CD4-positive, alpha-beta T cell treated with Interleukin-6 at 100 ng/mL for 8 hours (primary cell): ENCODE results near the gene DUT.

Source experiments
- DNase-seq: peaks from one replicate; pipeline ENCODE4 v3.0.0-alpha.2; 2020; ENCODE audit warnings: mixed read lengths, low spot score

DUT gene

GRCh38 chr15:48371550-48371949 is 40.3 kb downstream of the DUT start:
- DNase-seq = no peak

GRCh38 chr15:48371961-48372360 is 40.7 kb downstream of the DUT start:
- DNase-seq = no peak

DNA sequence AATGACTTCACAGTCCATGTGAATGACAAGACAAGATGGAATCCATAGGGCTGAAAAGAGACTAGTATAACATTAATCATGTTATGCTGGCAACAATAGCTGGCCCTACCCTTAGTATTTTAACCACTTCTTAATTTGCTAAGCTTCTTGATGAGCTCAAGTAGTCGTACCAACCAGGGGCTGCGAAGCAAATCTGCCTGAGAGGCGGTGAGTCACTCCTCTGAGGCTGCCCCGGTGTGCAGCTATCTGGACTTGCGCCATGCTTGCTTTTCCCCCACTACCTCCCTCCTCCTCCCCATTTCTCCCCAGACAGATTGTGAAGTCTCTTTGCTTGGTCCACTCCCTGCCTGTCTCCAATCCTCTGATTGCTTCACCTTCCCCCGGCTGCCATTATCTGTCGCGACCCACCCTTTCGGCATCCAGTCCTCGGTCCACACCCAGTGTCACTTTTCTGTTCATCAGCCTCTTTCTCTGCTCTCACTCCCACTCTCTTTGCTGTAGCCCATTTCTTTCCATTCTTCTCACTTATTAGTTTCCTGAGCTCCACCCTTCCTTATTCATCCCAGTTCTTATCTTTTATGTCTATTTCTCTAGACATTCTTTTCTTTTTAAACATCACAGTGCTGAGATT is 42.7 kb downstream of the DUT start:
- DNase-seq = no peak

DNA sequence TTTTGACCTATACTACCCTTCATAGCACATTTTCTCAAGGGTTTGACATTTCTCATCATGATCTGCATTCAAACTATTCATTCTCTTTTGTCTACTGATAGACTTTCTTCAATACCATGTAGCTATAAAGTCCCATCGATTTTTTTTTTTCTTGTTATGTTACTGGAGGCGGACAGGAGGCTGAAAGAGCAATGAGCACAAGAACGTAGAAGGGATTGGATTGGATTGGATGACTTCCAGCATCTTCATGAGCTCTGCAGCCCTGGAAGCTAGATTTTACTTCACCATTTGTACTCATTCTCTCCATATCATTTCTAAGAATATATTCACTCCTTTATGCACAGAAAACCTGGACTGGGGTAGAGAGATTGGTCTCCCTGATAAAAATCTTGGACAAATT is 43.2 kb downstream of the DUT start:
- no peak for DNase-seq

DNA sequence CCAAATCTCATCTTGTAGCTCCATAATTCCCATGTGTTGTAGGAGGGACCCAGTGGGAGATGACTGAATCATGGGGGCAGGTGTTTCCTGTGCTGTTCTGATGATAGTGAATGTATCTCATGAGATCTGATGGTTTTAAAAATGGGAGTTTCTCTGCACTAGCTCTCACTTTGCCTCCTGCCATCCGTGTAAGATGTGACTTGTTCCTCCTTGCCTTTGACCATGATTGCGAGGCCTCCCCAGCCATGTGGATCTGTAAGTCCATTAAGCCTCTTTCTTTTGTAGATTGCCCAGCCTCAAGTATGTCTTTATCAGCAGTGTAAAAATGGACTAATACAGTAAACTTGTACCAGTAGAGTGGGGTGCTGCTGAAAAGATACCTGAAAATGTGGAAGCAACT is 44.5 kb downstream of the DUT start:
- DNase-seq = no peak

- DNase-seq = no peak
Observed at GRCh38 chr15:48380198-48380597, 49.0 kb downstream of the DUT start.

- DNase-seq = no peak
Observed at GRCh38 chr15:48381861-48382260, 50.6 kb downstream of the DUT start.

DNA sequence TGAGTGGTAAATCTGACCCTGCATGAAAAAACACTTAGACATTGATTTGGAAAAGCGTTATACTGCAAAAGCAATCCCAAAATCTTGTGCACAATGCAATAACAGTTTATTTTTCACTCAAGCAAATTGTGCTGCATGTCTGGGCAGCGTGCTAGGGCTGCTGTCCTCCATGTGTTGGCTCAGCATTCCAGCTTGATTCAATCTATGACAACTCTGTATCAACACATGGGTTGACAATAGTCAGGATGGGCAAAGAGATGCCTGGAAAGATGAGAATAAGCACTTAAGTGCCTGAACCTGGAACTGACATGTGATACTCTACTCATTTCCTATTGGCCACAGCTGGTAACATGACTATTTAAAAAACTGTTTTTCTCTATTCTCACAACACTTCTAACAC is 51.8 kb downstream of the DUT start:
- DNase-seq = no peak

DNA sequence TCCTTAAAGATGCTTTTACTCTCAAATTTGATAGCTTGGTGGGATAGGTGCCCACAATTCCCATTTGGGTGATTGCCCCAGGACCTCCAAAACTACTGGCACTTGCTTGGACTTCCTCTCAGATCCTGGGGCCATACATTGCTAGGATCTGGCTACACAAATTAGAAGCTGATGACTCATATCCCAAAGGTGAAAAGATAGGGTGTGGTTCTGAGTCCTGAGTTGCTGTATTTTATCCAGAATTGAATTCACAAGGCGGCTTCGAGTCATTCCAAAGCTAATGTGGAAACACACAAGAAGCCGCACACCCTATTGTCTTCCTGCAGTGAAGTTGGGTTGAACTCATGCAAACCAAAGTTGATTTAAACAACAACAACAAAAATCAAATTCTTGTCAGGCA is 53.4 kb downstream of the DUT start:
- DNase-seq = no peak

- no peak for DNase-seq
Observed at GRCh38 chr15:48385031-48385830, 54.0 kb downstream of the DUT start.

DNA sequence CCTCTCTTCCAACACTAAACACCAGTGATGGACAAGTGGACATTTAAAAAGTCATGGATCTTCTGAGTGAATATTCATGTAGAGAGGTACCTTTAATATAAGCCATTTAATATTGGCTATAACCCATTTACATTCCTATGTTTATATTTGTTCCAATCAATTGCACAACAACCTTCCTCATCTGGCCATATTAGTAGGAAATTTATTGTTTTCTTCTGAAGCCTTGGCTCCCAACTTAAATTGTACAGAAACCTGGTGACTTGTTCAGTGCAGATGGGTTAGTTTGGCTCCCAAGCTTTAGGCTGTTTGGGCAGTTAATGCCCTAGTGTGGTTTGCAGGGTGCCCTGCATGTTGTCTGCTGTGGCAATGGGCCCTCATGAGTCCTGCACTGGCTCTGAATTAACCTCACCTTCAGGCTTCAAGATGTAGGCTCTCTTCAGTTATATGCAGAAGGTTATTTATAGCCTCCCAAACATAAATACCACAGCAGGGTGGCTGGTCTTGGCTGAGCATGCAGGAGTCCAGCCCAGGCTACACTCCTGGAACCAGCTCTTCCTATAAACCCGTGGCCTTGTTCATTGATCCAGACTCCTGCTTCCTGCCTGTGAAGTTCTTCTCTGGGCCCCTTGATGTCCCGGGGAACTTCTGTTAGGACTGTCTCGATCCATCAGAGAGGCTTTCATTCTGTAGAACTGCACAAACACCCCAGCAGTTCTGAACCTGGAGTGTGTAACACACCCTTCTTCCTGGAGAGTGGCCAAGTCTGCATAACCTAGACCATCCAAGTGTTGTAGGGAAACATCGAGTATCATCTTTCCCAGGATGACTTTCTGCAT is 57.0 kb downstream of the DUT start:
- no peak for DNase-seq

- no peak for DNase-seq
Observed at GRCh38 chr15:48388910-48389309, 57.7 kb downstream of the DUT start.

DNA sequence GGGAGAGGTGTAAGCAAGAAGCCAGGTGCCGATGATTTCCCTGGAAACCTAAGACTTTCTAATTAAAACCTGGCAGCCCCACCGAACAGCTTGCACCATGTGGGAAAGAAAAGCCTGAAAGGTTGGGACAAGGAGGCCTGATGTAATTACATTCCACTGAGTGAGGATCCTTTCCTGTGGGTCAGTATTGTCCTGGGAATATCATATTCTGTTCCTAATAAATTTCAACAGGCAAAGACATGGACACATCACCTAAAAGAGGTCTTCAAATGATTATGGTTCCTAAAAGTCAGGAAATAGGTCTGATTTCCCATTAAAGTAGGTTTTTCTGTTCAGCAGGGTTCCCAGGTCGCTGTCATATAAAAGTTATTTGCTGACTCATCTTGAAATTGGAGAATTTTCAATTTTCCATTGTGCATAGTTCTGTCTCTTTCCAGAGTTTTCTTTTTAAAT is 58.5 kb downstream of the DUT start:
- no peak for DNase-seq

DNA sequence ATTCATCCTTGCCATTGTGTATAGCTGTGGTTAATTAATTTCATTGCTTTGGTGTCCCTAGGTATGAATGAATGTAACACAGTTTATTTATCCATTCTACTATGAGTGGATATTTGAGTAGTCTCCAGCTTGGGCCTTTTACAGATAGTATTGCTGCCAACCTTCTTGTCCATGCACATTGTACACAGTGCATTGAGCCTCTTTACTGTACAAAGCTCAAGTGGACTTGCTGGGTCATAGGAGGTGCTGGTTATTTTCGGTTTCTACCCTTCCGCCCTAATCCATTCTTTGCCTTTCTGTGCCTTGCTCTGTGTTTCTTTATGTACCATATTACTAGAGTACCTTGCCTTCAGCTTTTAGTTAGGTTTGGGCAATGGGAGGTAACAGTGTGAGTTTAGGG is 60.7 kb downstream of the DUT start:
- no peak for DNase-seq

DNA sequence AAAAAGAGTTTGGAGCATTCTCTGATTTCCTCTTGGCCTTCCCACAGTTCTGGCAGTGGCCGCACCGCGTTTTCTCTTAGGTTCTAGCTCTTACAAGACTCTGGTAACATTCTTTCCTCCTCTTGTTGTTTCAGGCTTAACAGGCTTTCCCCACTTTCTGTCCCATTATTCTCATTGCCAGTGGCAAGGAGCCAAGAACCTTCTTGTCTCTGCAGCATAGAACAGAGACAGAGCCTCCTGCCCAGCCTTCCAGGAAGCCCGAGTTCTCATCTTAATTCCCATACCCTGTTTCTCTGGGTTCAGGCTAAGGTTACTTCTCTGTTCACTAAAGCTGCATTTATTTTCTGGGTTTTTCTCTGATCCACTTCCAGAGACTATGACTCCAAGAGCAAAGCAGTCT is 61.1 kb downstream of the DUT start:
- DNase-seq = no peak
